NCI-H1092 treated with DMSO at 0.1 percent for 48 hours (cell line): ENCODE results near the gene SLC10A4.

ENCODE experiments used
- DNase-seq: peaks from one replicate; lab custom pipeline; 2025; lab: John Stamatoyannopoulos, UW

The SLC10A4 gene

DNA sequence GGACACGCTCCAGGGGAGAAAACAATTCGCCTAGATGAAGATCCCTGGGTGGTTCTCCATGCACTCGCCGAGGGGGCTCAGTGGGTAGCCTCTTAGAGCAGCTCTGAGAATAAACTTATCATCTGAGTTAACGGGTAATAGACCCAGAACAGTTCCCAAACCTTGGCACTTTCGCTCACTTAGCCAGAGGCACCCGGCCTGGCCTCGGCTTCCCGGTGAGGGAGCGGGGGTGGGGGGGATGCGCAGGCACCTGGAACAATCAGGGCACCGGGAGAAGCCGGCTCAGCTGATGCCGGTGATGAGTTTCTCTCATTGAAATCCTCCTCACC is 6.5 kb downstream of the SLC10A4 start:
- DNase-seq = peak; percentile 34

DNA sequence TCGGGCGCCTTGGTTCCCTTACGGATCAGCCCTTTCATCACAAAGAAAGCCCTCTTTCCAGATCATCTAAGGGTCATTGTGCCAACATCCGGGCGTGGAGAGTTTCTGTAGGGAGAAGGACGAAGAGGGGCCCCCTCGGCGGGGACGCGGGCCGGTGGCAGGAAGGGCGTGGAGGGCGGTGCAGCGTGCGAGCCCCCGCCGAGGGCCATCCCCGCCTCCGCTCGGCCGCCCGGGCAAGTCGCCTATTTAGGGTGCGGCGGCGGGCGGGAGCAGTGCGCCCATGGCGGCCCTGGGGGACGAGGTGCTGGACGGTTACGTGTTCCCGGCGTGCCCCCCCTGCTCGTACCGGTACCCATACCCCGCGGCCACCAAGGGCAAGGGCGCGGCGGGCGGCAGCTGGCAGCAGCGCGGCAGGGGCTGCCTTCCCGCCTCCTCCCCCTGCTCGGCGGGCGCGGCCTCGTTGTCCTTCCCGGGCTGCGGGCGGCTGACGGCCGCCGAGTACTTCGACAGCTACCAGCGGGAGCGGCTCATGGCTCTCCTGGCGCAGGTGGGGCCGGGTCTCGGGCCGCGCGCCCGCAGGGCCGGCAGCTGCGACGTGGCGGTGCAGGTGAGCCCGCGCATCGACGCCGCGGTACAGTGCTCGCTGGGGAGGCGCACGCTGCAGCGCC is 7.0 kb downstream of the SLC10A4 start, which contains the start of gene ZAR1:
Gene ZAR1, plus strand, starts transcription at position 241 of the 668 bp plus-strand sequence. Its CDS starts 40 bp downstream, at position 281.
- DNase-seq = peak; percentile 34

DNA sequence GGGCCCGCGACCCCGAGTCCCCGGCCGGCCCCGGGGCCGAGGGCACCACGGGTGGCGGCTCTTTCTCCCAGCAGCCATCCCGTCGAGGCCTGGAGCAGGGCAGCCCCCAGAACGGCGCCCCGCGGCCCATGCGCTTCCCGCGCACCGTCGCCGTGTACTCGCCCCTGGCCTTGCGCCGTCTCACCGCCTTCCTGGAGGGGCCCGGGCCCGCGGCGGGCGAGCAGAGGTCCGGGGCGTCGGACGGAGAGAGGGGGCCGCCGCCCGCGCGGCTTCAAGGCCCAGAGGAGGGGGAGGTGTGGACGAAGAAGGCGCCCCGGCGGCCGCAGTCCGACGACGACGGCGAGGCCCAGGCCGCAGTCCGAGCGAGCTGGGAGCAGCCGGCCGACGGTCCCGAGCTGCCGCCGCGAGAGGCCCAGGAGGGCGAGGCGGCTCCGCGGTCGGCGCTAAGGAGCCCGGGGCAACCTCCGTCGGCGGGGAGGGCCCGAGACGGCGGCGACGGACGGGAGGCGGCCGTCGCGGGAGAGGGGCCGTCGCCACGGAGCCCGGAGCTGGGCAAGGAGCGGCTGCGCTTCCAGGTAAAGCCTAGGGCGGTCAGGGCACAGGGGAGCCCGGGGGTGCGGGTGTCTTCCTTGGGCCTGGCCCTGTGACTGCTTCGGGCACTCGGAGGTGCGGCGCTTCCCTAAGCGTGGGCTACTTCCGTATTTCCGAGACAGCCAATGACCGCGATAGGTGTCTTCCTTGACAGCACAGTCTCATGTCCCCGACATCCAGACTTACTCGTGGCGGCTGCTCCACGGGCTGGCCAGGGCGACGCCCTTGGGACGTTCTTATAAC is 7.8 kb downstream of the SLC10A4 start:
- no peak for DNase-seq

DNA sequence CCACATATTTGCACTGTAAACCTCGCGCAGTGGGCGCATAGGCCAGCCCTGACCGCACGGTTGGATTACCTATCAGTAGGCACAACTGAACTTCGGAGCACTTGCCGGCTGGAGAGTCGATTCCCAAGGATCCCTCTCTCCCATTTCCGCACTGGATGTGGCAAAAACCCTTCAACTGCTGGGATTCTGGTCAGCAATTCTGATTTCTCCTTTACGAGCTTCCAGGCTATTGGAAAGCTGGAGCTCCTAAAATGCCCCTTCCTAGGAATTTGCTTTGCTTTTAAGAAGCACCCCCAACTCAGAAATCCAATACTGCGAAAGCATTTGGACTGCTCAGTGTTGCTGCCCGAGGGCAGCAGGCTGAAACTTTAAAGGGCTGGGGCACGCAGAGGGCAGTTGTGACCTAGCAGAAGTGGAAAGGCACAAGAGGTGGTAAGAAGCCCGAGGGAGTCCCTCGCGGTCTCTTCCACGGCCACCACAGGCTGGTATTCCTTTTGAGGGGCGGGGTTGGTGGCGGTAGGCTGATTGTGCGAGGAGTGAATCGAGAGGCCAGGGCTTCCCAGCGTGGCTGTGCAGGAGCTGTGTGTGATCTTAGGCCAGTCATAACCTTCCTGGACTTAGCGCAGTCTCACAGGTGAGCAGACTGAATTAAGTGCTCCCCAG is 8.5 kb downstream of the SLC10A4 start:
- DNase-seq = no peak

DNA sequence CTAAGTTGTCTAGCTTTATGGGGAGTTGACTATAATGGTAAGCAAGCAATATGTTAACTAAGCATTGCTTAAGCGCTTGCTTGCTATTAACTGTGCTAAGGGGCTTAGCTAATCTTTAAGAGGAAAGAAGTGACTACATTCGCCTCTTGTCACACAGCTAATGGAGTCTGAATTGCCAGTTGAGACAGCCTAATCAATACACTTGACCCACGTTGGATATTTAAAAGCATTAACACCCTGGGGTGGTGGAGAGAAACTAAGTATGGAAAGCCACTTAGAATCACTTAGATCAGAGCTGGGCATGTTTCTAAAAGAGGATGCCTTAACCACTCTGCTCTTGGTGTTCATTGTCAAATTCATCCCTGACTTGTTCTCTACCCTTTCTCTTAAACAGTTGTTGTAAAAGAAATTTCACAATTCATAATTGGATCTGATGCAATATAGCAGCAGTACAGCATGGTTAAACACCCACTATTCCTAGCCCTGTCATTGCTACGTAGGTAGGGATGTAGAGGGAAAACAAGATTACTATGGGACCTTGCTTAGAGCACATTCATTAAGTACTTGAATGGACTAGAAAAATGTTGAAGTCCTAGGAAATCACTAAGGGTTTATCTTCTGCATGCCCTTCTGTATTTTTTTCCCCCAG is 10.4 kb downstream of the SLC10A4 start:
- no peak for DNase-seq

DNA sequence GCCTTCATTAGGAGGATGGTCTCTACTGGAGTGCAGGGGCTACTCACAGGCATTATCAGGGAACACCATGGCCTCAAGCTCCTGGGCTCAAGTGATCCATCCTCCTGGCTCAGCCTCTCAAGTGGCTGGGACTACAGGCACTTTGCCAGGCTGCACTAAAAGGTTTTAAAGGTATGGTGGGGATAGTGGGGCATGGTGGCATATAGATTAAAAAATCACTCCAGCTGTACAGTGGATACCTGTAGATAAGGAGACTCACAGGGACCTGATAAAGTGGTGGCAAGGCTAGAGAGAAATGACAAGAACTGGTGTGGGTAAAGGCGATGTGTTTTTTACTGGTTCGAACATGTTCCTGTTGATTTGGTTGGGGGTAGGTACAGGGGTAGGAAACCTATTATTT is 12.8 kb downstream of the SLC10A4 start:
- DNase-seq = no peak

DNA sequence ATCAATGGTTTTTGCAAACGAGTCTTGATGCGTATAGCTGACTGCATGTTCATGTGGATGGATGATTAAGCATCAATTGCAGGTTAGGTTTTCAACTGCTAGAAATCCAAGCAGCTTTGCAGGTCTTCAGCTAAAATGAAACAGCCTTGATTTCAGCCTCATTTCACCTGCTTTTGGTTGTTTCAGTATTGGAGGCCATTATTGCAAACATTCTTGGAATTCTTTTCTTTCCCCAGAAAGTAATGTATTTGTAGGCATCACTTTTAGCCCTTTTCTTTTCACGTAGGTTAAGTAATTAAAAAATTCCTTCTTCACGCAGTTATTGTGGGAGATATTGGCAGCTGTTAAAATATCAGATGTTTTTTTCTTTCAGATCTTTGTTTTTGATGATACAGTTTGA is 15.8 kb downstream of the SLC10A4 start:
- DNase-seq = no peak

DNA sequence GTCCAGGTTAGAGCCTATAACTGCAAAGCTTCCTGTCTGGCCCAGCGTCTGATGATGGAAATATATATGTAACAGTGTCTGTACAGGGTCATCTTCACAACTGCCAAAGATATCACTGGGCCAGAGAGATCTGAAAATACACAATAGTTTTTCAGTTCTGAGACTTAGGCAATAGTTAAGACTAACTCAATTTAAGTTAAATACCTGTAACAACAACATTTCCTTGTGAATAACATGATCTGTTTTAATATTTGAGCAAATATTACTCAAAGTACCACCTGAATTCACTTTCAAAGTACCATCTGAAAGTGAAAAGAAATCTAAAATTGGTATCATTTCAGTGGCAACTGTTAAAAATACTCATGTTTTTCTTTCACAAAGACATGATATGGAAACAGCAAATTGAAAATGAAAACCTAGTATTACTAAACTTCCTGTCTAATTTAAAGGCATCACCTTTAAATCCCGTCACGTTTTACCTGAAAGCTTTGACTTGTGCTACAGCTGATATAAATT is 16.5 kb downstream of the SLC10A4 start:
- no peak for DNase-seq

DNA sequence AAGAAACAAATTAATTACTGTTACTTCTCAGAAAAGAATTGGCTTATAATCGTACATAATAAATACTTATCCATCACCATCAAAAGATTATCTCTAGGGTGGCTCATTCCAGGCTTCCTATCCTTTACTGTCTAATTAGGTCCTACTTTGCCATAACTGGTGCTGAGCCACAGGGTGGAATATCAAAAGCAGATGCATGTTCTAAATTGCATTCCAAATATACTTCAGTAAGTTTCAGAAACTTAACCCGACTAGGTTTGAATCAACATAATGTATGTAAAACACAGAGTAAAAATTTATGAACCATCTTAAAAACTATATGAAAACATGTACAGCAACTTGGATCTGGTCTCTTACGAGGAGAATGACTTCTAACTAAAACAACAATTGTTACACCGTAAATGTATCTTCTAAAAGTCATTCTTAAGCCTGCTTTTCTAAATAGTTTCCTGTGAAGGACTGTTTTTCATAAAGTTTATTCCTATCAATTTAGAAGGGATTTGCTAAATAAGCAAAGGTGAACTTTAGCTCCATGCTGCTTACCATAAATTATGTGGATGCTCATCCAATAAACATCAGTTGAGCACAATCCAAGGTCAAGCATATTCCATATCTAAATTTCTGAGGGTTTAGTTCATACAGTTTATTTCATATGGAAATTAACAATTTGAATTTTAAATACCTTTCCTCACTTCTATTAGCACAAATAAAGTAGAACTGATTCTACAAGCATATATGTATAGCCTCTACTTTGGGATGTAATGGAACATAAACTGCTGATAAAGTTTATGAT is 20.3 kb downstream of the SLC10A4 start:
- DNase-seq = no peak

DNA sequence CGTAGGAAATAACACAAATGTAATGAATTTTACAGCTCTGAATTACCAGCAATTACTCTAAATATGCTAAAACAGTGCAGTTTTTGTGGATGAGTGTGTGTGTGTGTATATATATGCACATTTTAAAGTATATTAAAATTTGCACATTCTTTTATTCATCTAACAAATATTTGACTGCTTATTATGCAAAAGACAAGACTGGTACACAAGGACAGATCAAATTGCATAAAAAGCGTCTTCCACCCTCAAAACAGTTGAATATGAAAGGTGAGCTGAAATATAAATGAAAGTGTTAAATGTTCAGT is 20.8 kb downstream of the SLC10A4 start:
- DNase-seq = no peak

DNA sequence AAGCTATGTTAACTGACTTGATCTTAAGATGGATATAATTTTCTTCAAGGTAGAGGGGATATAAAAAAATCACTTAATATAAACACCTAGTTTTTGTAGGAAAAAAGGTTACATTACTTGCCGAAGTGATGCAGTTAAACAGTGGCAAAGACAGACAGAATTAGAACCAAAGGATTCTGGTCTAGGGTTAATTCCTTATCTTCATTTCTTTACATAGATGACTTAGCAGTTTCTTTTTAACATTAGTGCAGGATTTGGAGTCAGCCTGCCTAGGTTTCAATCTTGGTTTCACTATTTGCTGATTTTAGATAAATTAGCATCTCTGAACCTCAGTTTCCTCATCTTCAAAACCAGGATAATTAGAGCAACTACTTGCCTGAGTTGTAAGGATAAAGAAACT is 21.2 kb downstream of the SLC10A4 start:
- DNase-seq = no peak

DNA sequence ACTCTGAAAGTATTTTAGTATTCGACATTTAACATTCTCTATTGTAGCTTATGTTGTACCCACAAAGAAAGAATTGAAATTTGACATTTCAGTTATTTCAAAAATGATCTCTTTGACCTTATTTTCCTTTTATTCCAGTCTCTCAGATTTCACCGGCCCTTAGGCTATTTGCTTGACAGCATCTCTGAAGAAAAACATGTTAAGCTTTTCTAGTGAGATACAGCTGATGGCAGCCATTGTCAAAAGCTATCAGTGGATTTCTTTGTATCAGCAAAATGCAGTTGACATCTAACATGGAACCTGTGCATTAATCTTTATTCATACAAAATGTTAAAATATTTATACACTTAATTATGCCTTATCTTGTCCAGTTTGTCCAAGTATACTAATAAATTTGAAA is 23.6 kb downstream of the SLC10A4 start:
- DNase-seq = no peak

DNA sequence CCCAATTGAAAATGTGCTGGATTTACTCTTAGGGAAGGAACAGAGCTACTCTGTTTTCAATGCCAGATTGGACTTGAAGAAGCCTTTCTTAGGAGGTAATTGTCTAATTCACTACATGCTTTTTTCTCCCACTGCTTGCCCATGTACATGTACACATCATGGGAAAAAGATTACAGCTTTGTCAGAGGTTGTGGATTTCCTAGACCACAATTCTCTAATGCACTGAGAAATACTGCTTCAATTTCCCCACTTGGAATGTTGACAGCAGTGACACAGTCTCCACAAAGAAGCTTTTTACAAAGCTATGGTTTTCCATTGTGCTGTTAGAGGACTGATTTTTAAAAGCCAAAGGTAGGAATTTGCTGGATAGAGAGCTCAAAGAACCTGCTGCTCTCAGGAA is 26.4 kb downstream of the SLC10A4 start:
- DNase-seq = no peak

DNA sequence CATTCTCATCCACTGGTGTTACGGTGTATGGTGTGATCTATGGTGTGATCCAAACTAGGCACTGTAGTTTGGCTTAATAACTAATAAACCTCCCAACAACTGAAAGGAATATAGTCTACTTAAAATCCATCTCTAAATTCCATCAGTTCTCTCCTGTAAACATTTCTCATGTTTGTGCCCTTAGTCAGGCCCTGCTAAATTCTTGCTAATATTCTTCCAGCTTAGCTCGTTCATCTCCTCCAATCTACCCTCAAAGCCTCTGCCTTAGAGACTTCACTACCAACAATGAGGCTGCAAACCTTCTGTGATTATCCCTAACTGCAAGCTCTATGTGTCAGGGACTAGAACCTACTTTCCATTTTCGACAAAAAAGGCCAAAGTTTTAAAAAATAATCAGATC is 35.0 kb downstream of the SLC10A4 start:
- no peak for DNase-seq

DNA sequence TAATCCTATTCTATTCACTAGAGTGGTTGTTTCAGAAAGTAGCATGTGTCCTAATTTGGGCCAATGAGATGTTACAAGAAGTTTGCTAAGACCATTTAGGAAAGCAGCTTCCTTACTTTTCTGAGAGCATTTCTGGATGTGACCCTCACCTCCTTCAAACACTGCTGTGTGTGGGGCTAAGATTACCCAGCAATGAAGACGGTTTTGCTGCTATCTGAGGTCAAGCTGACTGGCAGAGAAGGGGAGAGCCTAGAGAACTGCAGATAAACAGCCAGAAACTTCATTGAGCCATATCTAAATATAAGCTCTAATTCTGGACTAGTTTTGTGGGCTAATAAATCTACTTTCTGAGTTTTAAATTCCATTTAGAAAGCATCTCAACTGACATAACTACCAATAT is 43.3 kb downstream of the SLC10A4 start:
- no peak for DNase-seq

DNA sequence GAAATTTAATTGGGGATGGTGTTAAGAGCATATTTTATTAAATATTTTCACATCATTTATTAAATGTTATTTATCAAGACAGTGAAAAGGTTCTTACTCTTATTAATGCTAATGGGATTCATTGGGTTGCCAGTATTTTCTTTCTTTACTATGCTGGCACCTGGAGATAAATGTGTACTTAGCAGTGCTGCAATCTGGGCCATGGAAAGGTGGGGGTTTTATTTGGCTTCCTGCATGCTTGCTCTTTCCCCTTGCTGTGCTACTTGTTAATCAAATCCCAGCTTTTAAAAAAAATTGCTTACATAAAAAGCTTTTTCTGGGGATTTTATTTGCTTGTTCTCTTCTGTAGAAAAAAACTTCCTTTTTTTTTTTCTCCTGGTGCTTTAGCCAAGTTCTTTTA is 55.2 kb downstream of the SLC10A4 start:
- no peak for DNase-seq
